Measurements from ENCODE around the gene CXXC4.

The CXXC4 gene

GRCh38 chr4:104494822-104495559 is at the start of gene CXXC4:
Gene CXXC4 (minus strand): TSS chr4:104494894. CDS start chr4:104491802, 3,092 bp downstream.
- peak; percentile 83 for DNase-seq

DNA sequence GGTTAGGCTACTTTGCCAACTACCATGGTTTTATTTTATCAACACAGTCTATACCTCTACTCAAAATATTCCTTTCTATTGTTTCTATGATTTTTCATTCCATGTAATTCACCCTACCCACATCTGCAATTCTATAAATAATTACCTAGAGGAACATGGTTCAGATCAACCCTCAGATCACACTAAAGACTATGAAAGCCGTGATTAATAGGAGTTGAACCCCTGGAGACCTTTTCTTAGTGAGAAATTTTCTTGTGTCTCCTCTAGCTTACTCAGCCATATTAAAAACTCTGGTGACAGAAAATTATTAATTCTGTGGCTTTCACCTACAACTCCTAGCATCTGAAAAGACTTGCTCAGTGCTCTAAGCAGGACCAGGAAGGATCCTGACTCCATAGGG is 38.5 kb upstream of the CXXC4 start:
- no peak for DNase-seq

- no peak for DNase-seq
Measured at GRCh38 chr4:104532677-104533076, 38.0 kb upstream of the CXXC4 start.

- DNase-seq: no peak
Measured at GRCh38 chr4:104531390-104531789, 36.7 kb upstream of the CXXC4 start.

- DNase-seq: no peak
Measured at GRCh38 chr4:104530426-104530825, 35.7 kb upstream of the CXXC4 start.

- DNase-seq: no peak
Measured at GRCh38 chr4:104524591-104524990, 29.9 kb upstream of the CXXC4 start.

DNA sequence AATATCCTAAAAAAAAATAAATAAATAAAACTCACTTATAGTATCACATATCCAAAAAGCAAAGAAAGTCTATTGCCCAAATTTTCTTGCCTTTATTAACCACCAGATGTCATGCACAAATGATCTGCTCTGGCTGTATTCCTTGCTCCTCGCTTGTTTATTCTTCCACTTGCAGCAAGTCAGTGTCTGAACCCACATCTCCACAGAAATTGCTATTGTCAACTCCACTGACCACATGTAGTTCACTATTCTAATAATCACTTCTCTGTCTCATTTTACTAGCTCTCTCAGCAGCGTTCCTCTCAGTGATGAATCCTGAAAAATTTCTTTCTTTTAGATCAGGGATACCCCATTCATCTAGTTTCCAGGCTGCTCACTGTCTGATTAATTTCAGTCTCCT is 29.3 kb upstream of the CXXC4 start:
- DNase-seq: no peak

- DNase-seq: no peak
Measured at GRCh38 chr4:104519588-104519987, 24.9 kb upstream of the CXXC4 start.

DNA sequence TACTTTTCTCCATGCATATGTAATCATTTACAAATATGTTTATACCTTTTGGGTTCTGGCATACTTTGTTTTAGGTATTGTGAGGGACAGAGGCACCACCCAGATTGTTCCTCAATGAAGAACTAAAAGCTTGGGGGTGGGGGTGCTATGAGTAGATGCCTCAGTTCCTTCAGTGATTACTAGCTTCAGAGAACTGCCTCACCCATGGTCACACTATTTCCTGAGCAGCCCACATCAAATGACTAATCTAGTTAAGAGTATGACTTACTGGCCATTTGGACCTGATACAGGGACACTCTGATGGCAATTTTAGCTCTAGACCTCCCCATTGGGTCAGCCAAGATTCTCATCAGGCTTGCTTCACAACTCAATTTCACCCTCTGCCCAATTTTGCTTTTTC is 22.2 kb upstream of the CXXC4 start:
- no peak for DNase-seq

DNA sequence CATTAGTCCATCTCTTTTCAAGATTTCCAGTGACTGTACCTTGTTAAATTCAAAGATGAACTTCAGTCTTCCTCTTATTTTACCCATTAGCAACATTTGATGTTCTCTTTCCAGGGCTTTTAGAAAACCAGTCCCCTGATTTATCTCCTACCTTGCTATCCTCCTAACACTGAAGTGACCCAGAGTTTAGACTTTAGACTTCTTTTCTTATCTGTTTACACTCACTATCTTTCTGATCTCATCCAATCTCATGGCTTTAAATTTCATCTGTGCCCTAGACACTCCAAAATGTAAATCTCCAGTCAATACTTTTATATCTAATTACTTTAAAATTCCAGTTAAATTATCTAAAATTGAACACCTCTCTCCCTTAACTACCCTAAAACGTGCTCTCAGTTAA is 13.5 kb upstream of the CXXC4 start:
- no peak for DNase-seq

- DNase-seq: no peak
Measured at GRCh38 chr4:104507112-104507511, 12.4 kb upstream of the CXXC4 start.

GRCh38 chr4:104504536-104504935 is 9.8 kb upstream of the CXXC4 start:
- no peak for DNase-seq

DNA sequence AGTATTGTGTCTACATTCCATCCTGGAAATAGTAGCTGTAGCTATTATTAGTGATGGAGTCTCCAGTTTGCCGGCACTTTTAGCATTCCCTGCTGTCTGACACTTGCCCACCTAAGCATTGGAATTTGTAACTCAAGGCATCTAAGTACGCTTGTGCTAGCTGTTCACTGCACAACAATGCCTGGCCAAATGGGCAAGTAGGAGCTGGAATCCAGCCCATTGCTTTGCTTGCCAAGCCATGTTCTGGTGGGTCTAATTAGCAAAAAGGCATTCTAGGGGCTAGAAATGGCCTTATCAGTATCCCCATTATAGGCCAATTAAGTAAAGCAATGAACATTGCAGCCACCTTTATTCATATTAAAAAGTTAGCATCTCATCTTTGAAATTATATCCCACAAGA is 7.8 kb upstream of the CXXC4 start:
- DNase-seq: no peak

GRCh38 chr4:104501290-104501689 is 6.6 kb upstream of the CXXC4 start:
- DNase-seq: peak; percentile 38

DNA sequence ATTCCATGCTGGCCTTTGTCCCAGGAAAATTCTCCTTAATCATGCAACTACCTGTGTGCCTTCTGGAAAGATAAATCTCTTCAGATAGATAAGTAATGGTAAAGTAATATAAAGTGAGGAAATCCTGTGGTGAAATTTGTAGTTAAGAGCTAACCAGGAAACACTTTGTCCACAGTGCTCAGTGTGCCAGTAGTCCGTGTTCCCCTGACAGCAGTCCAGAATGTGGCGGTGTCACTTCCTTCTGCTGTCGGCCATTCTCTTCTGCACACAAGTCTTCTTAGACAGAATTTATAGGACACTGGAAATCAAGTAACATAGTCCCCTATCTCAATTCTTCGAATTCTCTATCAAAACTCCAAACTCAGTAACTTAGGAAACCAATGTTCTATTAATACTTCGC is 5.7 kb upstream of the CXXC4 start:
- no peak for DNase-seq

DNA sequence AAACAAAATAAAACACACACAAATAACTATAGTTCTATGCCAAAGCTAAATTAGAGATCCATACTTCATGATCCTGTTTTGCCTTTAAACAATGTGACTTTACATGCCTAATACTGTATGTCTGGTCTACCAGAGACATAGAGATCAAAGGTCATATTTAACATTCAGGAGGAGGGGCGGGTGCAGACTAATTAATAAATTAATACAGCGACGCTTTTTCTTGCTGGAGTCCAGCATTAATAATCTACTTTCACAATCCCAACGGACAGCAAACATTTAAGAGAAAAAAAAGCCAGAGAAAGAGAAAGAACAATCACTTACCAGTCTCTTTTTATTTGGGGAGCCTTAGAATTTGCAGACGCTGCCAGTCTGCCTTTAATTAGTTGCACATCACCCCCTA is 509 bp downstream of the CXXC4 start:
- DNase-seq: no peak

DNA sequence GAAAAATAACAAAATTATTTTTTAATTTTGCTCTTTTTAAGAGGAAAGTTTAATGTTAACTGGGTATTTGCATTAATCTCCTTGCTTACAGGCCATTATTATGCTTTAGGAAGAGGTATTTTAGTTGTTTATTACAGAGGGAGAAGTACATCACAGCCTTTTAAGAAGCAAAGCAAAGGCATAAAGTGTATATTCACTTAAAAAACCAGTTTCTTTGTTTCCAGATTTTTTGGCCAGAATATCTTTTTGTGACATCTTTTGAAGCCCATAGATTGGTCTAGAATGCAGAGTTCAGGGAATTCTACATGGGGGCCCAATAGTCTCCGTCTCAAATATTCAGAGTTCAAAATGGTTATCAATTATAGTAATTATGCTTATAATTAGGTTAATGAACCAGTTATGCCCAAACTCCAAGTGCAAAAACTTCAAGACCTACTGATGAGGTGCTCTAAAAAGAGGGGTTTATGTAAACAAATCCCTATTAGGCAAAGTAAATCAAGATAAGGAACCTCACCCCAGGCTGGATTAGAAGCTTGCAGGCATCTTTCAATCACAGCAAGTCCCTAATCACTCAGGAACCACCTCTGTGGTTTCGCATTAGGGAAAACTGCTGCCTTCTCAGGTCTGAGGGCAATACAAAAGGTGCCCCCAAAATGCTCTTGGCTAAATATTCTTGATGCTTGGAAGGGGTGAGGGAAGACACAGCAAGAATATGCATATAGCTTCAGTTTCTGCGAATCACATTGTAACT is 1.4 kb downstream of the CXXC4 start:
- no peak for DNase-seq

DNA sequence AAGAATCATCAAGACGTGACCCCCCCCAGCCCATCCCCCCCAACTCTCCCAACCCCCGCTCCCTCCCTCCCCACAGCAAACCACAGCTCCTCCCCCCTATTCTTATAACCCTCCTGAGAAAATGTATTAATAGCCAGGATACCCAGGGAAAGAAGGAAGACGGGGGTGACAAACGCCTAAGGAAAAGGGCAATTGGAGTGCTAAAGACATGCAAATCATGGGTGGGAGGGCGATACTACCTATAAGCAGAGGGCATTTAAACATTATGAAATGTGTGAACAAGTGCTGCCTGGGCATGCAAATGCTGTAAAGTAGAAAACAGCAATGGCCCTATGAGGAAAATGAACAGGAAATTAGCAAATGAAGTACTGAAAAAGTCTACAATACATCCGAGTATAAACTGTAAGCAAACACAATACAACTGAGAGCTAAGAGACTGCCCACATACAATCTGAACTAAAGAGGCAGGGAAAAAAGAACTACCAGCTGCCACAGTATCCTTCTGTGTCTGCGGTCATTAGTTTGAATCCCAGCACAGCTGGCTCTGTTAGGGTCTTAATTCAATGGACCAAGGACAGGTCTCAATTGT is 2.4 kb downstream of the CXXC4 start:
- DNase-seq: peak; percentile 32

DNA sequence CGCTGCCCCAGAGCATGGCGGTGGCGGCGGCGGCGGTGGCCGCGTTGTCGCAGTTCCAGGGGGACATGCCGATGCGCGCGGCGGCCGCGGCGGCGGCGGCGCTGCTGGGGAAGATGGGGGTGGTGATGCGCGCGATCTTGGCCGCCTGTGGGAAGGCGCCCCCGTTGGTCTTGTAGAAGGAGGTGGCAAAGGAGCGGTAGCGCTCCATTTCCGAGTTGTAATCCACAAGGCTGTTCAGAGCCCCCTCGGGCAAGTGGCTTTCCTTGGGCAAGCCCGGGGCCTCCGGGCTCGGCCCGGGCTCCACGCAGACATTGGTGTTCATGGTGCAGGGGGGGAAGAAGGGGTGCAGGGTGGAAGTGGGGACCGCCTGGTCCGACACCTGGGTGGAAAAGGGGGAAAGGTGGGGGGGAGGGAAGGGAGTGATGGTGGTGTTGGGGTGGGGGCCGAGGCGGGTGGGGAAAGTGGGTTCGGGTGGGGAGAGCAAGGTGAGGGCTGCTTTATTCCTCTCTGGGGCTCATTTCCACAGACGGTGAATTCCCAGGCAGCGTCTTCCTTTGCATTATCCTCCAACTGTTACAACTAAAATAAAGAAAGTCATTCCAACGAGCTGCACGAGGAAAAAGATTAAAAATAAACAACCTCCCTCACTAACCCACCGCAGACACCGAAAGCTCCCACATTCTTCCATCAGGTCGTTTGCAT is 3.1 kb downstream of the CXXC4 start:
- DNase-seq: no peak

- DNase-seq: peak; percentile 39
Measured at GRCh38 chr4:104490770-104491480, 3.8 kb downstream of the CXXC4 start.

DNA sequence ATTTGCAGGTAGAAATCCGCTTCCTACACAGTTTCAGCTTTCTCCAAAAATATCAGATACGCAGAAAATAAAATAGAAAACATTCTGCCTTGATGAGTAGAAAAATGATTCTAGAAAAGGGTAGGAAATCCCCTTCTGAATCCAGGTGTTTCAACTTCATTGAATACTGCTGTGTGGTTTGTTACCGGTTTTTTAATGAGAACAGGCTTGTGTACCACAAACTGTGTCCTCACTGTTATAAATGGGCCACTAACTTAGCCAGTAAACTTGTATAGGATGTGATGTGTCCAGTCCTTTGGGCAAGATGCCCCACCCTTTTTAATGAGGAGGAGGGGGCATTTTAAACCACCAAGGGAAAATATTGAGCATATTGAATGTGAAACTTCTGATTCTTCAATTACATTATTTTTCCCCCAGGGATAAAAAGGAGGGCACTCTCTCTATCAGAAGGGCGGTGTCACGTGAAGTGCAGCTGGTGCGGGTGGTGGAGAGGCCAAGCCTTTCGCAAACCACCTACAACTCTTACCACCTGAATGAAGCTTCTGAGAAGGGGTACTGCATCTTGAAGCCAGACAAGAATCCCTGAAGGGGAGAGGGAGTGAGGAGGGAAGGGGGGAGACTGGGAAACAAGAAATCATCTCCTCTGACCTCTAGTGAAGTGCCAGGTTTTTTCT is 4.5 kb downstream of the CXXC4 start:
- no peak for DNase-seq

DNA sequence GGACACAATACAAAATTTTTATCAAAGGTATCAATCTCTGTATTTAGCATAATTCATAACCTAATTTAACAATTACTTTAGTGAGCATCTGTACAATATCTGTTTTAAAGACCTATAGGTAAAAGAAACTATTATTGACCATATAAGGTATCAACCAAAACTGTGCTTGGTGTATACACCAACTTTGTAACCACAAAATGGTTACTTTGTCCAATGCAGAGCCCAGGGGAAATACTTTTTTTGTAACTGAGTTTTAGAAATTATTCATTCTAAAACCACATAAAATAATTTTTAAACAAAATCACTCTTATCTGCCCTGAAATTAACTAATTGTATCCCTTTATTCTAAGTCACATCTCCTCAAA is 5.0 kb downstream of the CXXC4 start:
- no peak for DNase-seq

Data from NCI-H774 (cell line).